OCI-LY1 (cell line): ENCODE measurements around the gene ZHX3.

ENCODE experiments used
- EZH2 ChIP-seq: fragments of 200-600 bp; sonication (generic), shearing (Covaris generic); IDR thresholded peaks from 2 replicates; pipeline ENCODE4 v1.8.0; 2017; ENCODE audit warnings: borderline replicate concordance, mixed run types, mild to moderate bottlenecking, antibody characterized with exemption, low read length, moderate library complexity, mixed read lengths
- TF ChIP-seq, protein P1 (sequence below): fragments of 200-600 bp; sonication (generic), shearing (Covaris generic); IDR thresholded peaks from 2 replicates; pipeline ENCODE4 v1.5.1; 2017; ENCODE audit warnings: mild to moderate bottlenecking, antibody characterized with exemption, low read length, moderate library complexity, mixed read lengths

DNA sequence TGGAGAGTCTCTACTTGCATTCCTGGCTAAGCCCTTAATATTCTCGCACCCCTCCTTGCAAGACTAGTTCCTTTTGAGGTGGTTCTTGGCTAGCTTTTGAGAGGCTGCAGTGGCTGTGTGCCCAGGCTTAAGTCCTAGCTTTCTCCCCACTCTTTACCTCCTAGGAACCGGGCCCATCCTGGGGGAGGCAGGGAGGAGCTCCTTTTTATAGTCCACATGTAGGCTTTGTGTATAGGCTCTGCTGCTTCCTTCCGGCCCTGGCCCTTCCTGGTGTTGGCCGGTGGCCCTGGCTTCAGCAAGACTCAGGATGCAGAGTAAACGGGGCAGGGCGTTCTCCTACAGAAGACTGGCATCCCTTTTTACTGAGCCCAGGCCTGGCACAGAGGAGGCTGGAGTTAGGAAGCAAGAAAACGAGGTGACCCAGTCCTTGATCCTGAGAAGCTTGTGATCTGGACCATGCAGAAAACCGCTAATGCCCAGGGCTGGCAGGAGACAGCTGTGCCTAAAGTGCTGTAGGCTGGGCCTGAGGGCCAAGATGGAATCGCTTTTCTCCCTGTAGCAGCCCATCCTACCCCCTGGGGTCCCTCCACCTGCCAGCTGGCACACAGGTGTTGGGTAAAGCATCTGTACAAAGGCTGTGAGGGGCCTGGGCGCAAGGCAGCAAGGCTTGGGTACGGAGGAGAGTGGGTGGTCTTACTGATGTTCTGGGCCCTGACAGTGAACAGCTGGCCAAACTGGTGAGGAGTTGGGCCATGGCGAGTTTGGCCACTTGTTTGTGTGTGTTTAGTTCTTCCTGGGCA, 171.5 kb downstream of the ZHX3 start:
- TF ChIP-seq, protein P1, sequence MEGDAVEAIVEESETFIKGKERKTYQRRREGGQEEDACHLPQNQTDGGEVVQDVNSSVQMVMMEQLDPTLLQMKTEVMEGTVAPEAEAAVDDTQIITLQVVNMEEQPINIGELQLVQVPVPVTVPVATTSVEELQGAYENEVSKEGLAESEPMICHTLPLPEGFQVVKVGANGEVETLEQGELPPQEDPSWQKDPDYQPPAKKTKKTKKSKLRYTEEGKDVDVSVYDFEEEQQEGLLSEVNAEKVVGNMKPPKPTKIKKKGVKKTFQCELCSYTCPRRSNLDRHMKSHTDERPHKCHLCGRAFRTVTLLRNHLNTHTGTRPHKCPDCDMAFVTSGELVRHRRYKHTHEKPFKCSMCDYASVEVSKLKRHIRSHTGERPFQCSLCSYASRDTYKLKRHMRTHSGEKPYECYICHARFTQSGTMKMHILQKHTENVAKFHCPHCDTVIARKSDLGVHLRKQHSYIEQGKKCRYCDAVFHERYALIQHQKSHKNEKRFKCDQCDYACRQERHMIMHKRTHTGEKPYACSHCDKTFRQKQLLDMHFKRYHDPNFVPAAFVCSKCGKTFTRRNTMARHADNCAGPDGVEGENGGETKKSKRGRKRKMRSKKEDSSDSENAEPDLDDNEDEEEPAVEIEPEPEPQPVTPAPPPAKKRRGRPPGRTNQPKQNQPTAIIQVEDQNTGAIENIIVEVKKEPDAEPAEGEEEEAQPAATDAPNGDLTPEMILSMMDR = no peak
- no peak for TF ChIP-seq EZH2
